ENCODE data around the gene SH3RF1.
"Not testable (repeated sequence)": the region's sequence is repeated elsewhere in the genome, so short reads cannot be mapped to it uniquely, and the experiment has no call there.

SH3RF1 gene

GRCh38 chr4:169200361-169201030 is 70.3 kb downstream of the SH3RF1 start:
- no peak for DNase-seq (ENCODE audit: low spot score)

DNA sequence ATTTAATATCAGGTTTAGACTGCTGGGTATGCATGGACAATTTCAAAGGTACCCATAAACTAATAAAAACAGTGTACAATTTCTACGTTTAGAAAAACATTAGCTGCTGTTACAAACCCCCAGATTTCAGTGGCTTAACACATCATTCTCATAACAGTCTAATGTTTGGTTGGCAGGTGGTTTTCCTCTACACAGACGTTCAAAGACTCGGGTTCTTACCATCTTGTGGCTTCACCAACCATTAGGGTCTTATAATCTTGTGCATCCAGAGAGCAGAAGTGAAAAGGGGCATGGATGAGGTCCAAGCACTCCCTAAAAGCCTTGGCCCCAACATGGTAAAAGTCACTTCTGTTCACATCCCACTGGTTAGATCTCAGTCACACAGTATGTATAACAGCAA is 71.6 kb downstream of the SH3RF1 start:
- DNase-seq (ENCODE audit: low spot score): no peak

GRCh38 chr4:169198167-169198566 is 72.6 kb downstream of the SH3RF1 start:
- DNase-seq (ENCODE audit: low spot score): no peak

- not testable (repeated sequence) for DNase-seq (ENCODE audit: low spot score)
Measured at GRCh38 chr4:169197206-169197605, 73.5 kb downstream of the SH3RF1 start.

DNA sequence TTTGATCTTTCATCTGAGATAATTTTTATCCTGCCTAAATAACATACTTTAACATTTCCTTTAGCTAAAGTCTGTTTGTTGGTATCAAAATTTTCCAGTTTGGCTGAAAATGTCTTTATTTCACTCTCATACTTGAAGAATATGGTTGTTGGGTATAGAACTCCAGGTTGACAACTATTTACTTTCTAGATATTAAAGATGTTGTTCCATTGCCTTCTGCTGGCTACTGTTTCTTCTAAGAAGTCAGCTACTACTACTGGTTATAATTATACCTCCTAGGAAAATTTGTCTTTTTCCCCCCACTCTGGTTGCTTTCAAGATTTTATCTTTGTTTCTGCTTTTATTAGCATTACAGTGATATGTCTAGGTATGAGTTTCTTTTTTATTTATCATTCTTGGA is 75.7 kb downstream of the SH3RF1 start:
- no peak for DNase-seq (ENCODE audit: low spot score)

GRCh38 chr4:169189968-169190367 is 80.8 kb downstream of the SH3RF1 start:
- not testable (repeated sequence) for DNase-seq (ENCODE audit: low spot score)

DNA sequence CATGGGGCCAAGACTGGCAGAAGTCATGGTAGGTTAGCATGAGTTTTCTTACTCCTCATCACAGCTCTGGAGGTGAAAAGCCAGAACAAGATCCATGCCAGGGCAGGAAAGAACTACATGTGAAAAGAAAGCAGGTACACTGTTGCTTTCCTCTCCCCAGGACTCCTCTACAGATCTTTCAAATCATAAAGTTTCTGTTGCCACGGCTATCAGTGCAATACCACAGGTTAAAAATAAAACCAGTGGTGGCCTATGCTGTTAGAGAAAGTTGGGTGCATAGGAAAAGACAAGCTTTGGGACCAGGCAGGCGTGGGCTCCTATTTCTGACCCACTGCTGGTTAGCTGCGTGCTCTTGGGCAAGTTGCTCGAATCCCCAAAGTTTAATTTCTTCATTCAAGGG is 81.4 kb downstream of the SH3RF1 start:
- DNase-seq (ENCODE audit: low spot score): no peak

GRCh38 chr4:169188204-169188603 is 82.6 kb downstream of the SH3RF1 start:
- DNase-seq (ENCODE audit: low spot score): no peak

- DNase-seq (ENCODE audit: low spot score): peak; percentile 3
Measured at GRCh38 chr4:169185133-169185956, 85.4 kb downstream of the SH3RF1 start.

DNA sequence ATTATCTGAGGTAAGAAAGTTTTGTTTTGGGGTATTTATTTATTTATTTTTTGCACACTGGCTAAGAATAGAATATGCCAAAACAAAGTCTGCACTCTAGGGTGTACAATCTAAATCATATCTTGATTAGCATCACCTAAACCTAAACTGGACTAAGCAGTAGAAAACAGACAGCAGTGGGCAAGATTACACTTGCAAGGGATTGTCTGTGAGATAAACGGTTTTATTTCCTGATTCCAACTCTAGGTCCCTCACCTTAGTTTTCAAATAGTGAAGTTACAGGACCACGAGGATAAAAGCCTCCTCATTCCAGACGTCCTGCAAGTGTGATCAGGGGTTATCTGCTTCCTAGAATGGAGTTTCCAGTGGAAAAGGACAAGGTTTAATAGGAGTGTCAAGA is 86.1 kb downstream of the SH3RF1 start:
- DNase-seq (ENCODE audit: low spot score): no peak

- no peak for DNase-seq (ENCODE audit: low spot score)
Measured at GRCh38 chr4:169184236-169184635, 86.5 kb downstream of the SH3RF1 start.

GRCh38 chr4:169183581-169183980 is 87.2 kb downstream of the SH3RF1 start:
- no peak for DNase-seq (ENCODE audit: low spot score)

- DNase-seq (ENCODE audit: low spot score): no peak
Measured at GRCh38 chr4:169179609-169180521, 90.9 kb downstream of the SH3RF1 start.

DNA sequence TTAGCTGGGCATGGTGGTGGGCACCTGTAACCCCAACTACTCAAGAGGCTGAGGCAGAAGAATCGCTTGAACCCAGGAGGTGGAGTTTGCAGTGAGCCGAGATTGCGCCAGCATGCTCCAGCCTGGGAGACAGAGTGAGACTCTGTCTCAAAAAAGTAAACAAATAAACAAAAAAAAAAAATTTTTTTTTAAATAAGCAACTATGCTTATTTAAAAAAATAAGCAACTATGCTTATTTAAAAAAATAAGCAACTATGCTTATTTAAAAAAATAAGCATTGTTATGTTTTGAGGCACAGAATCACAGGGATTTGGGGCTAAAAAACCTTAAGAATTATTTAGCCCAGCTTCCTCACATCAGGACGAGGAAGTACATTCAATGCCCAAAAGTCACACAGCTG is 92.7 kb downstream of the SH3RF1 start:
- DNase-seq (ENCODE audit: low spot score): not testable (repeated sequence)

GRCh38 chr4:169175476-169175875 is 95.3 kb downstream of the SH3RF1 start:
- no peak for DNase-seq (ENCODE audit: low spot score)

- no peak for DNase-seq (ENCODE audit: low spot score)
Measured at GRCh38 chr4:169175035-169175434, 95.7 kb downstream of the SH3RF1 start.

GRCh38 chr4:169174247-169174646 is 96.5 kb downstream of the SH3RF1 start:
- no peak for DNase-seq (ENCODE audit: low spot score)

- no peak for DNase-seq (ENCODE audit: low spot score)
Measured at GRCh38 chr4:169167957-169168858, 102.5 kb downstream of the SH3RF1 start.

DNA sequence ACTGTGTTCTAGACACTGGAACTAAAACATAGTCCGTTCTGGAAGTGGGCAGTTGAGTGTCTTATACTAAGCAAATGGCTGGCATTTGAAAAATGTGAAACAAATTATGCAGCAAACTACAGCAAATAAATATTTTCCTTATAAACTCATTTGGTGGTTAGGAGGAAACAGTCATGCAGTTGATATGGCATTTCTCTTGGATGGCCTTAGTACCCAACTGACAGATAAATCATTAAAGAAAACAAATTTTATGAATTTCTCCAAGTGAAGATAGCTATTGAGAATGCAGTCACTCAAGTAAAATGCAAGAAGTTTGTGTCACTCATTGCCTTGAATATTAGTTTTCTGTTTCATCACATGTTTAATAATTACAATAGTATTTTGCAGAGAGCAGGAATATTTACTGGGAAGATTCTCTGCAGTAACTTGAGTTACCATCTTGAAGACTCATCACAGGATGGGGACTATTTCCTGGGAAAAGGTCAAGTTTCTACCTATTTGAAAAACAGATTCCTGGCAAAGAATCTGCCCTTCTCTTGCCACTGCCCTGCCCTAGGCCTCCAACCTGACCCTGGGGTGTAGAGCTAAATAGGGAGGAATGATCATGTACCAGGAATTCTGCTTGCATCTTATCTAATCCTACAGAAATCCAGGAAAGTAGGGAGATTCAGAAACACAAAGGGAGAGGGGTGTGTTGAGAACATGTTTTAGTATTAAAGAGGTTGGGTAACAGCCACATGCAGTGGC is 105.9 kb downstream of the SH3RF1 start:
- DNase-seq (ENCODE audit: low spot score): no peak

- no peak for DNase-seq (ENCODE audit: low spot score)
Measured at GRCh38 chr4:169163947-169164668, 106.6 kb downstream of the SH3RF1 start.
